SH-SY5Y (cell line): ENCODE data around the gene GABPB1.

Experiments
- GATA2 ChIP-seq: IDR thresholded peaks from 2 replicates; pipeline ENCODE4 v1.6.1; 2011; ENCODE audit warnings: mild to moderate bottlenecking, low read depth, low read length
- GATA3 ChIP-seq: IDR thresholded peaks from 2 replicates; pipeline ENCODE4 v1.6.1; 2011; ENCODE audit warnings: low read depth, mild to moderate bottlenecking, low read length, moderate library complexity

Gene GABPB1

GRCh38 chr15:50225938-50226337, 129.1 kb downstream of the GABPB1 start:
- no peak for TF ChIP-seq GATA2
- no peak for TF ChIP-seq GATA3
